Dermis microvascular lymphatic vessel endothelial cell (primary cell): Measurements from ENCODE around the gene CCDC68. TPM values are rescaled to one million over a fixed set of nuclear protein-coding genes. Genes with fewer than 3 reads are reported as not detected.

Experiments
- DNase-seq, 2 donors: peaks; one replicate each; pipeline versions ENCODE4 v3.0.0 to v3.0.0-alpha.2; 2010; ENCODE audit warnings: low read depth in 2 of 2
- total RNA-seq: library from RNA; depleted of rRNA; stranded (reverse); fragments of >200 nt; gene quantifications from 2 replicates; pipeline ENCODE4 v1.2.1, GENCODE V29; 2014

The CCDC68 gene
- total RNA-seq, 1 donor from 2014 or later = 0.26 TPM

DNA sequence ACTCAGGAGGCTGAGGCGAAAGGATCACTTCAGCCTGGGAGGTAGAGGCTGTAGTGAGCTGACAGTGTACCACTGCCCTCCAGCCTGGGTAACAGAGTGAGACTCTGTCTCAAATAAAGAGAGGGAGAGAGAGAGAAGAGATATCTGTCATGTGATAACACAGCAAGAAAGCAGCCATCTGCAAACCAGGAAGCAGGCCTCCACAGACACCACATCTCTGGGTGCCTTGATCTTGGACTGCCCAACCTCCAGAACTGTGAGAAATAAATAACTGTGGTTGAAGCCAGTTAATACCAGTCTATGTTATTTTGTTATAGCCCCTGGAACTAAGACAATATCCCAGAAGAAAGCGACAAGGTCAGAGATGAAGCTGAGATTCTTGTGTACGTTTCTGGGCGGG lies 2.6 kb upstream of the CCDC68 start:
- no peak for DNase-seq

DNA sequence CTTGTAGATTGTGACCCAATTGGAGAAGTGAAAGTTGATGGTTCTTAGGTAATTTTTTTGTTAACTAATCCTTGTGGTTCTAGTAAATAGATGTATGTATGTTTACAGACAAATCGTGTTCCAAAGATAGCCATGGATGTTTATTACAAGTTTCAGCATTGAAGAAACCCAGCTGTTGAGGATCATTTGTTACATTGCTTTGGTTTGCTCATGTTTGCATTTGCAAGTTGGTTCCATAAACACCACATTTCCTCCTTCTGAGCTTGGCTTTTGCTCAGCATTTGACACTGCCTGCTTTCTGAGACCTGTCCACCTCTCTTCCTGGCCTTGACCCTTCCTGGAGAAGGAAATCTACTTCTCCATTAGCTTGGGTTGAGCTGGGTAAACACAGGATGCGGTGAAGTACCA lies 1.8 kb upstream of the CCDC68 start:
- DNase-seq = peak in 1 of 2 donors; percentile 11

DNA sequence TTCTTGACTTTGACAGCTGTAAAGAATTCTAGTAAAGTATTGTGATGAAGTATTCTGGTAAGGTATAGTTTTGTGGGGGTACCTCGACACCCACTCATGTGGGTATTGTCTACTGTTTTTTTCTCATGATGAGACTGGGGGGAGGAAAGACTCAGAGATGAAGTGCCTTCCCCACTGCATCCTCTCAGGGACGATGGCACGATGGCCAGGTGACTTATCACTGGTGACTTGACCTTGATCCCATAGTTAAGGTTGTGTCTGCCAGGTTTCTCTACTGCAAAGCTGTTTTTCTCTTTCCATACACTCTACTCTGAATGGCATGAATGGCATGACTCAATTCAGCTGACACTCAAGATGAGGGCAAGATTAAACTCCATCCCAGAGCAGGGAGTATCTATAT lies 936 bp upstream of the CCDC68 start:
- no peak for DNase-seq

DNA sequence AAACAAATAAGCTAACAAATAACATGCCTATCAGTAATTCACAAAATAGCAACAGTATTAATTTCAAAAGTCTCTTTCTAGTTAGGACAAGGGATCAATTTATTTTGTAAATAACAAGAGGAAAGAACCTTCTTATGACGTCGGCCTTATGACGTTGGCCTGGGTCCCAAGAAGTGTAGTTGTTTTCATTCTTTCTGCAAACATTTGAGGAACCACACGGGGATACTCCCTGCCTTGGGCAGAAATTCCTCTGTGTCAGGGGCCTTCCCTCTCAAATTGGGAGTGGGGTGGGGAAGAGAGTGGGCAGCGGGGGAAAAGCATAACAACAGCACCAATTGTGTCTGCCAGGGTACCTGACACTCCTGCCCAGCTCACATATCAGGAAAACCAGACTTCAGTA lies 1.3 kb downstream of the CCDC68 start:
- DNase-seq = peak in 1 of 2 donors; percentile 24

DNA sequence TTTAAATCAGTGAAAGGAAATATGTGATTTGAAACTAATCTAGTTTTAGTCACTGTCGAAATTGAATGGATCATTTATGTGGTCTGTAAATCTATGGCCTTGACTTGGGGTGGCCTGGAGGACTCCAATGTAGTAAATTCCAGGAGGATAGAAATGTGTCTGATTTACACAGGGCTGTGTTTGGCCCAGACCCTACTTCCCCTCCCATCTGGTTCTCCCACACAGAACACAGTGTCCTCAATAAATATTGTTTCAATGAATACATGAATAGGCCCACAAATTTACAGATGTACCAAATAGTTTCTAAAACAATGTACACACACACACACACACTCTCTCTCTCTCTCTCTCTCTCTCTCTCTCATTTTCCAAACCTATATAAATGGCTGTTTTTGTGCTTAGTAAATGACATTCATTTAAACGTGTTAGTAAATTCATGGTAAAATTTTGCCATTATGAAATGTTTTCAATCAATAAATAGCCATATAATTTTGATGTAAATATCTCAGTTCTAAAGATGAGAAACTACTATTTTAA lies 1.9 kb downstream of the CCDC68 start:
- DNase-seq = no peak

DNA sequence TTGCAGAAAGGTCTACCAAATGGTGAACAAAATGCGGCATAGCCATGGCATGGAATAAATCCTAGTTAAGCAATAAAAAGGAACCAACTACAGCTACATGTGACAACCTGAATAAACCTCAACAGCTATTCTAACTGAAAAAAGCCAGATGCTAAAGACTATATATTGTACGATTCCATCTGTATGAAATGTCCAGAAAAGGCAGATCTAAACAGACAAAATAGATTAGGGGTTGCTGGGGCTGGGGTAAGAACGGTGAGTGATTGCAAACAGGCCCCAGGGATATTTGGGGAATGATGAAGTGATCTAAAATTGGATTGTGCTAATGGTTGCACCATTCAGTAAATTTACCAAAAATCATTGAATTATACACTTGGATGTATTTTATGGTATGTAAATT lies 2.8 kb downstream of the CCDC68 start:
- no peak for DNase-seq

DNA sequence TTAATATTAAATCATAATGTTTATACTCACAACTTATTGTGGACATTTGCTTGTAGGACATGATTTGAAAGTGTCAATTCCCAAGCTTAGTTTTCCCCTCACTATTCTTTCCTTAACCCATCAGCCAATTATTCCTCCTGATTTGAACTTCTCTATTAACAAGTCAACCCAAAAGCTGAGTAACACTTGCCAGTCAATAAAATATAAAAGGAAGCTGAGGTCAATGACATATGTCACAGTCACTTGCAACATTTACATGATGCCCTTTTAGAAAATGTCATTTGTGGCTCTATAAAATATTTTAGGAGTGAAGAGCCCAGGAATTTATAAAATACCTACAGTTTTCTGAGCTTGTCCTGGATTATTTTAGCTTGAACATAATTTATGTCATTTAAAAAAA lies 7.2 kb downstream of the CCDC68 start:
- no peak for DNase-seq

DNA sequence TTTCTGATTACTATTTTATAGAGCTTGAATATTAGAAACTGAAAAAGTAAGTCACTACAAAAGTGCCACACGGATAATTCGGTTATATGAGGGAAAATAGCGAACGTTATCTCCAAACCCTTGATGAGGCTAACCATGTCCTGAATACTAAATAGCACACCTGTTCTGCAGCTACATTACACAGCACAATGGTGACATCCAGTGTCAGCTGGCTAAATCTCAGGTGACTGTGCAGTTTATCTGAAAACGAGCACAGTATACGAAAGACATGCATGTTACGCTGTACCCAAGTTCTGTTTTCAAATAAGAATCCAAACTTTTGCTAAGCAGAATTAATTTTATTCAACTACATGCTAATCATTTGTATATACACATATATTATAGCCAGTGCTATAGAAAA lies 9.0 kb downstream of the CCDC68 start:
- DNase-seq = no peak

DNA sequence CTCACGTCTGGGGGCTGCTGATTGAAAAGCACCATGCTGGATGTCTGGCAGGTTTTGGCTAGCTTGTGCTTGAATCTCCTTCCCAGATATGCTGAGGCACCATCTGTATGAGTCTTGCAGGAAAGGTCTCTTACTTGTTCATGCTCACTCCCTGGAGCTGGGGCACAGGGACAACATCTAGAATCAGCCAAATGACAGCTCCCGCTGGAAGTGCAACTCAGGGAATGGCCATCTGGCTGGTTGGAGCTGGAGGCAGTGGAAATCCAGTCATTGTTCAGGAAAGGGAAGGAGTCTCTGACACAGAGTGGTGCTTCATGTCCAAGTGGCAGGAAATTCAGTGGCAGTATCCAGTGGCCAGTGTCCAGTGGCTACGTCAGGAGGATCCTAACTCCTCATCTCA lies 9.7 kb downstream of the CCDC68 start:
- DNase-seq = no peak

DNA sequence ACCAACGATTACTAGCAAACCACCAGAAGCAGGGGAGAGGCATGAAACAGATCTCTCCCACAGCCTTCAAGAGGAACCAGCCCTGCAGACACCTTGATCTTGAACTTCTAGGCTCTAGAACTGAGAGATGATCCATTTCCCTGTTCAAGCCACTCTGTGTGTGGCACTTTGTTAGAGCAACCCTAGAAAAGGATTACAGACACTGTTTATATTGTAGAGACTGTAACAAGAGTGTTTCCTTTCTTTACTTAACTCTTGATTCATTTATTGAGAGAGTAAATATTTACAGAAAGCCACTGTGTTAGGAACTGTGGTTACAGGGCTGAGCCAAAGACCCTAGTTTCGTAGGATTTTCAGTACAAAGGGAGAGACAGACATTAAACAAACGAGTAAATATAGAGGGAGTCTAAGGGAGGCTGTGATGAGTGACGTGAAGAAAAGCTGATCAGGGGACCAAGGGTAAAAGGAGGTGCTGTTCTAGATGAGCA lies 10.9 kb downstream of the CCDC68 start:
- DNase-seq = no peak

DNA sequence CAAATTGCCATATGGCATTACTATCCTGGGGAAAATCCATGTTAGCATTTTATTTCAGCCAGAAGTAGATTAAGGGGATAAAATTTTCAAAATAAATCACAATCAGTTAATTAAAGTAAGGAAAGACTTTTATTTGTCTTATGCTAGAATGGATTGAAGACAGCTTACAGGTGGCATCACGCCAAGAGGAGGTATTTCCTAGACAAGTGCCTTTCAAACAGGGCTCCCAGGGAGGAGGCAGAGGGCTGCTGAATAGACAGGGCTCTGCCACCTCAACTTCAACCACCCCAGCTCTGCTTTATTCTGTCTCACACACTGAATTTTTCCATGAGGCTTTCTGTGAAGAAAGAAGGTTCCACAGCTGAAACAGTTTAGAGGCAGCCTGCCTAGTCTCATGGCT lies 12.2 kb downstream of the CCDC68 start:
- peak in 1 of 2 donors; percentile 49 for DNase-seq

DNA sequence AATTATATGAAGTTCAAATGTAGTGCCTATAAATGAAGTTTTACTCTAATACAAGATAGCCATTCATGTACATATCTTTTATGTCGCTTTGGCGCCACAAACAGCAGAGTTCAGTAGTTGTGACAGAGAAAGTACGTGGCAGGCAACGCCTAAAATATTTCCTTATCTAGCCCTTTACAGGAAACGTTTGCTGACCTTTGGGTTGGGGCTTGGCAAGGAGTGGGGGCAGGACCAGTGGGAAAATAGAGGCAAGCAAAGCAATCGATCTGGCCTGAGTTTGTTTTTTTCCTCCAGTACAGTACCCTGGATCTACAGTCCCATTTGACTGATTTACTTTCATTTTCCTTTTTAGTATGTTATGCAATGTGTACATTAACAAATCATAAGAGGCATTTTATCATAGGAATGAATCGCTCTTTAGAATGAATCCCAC lies 13.1 kb downstream of the CCDC68 start:
- peak; percentile 25 to 73 for DNase-seq

DNA sequence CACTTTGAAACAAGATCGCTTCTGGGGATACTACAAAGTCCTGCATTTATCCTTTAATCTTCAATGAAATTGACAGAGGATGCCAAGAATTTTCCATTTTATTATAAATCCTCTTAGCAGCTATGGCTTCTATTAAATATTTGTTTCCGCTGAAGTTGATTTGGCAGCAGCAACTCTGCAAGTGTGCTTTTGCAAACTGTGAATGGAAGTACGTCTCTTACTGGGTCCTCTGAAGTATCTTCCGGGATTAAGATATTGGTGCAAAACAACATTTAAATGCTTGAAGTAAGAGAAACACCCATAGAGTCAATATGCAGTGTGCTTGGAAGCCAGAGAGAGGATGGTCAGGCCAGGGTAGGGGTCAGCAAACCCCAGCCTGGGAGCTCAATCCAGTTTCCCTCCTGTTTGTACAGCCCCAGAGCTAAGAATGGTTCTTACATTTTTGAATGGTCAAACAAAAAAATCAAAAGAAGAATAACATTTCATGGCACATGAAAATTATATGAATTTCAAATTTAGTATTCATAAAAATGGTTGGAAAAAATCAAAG lies 13.6 kb downstream of the CCDC68 start:
- DNase-seq = no peak

DNA sequence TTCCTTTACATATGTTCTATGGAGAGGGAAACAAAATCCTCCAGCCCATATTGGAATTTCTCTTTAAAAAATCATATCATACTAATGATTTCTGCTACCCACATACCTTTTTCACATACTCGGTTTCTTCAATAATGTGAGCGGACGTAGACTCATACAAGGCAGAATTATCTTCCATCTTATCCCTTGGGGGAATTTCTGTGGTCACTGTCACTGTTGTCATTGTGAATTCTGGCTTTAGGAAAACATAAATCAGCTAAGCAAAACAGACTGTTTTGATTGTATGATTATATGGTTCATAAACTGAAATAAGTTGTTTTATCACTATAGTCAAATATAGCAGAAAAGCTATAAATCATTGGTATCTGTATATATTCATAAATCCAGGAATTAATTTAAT lies 16.7 kb downstream of the CCDC68 start:
- no peak for DNase-seq

DNA sequence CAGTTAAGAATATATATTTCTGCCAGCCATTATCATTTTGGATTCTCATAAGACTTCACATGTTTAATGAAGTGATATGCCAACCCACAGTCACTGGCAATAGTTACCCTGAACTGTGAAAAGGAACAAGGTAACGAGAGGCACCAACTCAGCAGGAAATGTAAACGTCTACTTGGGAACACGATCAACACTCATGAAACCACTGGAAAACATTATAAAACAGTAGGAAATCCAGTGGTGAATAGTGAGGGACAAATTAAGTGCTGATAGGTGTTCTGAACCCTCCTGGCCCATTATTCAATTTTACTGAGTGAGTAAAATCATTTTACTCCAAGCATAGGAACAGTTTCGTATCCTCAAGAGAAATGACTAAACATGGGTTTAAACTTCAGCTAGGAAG lies 17.1 kb downstream of the CCDC68 start:
- no peak for DNase-seq

DNA sequence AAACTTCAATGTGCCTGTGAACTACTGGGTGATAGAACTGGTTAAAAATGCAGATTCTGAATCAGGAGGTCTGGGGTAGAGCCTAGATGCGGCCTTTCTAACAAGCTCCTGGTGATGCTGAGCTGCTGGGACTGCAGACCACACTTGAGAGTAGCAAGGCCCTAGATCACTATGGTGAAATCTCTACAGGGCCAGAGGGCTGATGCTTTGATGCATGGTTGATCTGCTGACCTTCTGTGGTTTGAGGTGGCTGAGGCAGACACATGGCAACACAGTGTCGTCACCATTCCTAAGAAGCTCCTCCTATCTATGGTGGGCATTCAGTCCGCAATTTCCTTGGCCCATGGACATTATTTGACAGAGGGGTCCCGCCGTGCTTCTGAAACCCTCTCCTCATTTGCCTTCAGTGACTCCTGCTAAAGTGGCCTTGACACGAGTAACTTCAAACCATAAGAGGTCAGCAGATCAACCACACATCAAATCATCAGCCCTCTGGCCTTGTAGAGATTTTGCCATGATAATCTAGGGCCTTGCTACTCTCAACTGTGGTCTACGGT lies 19.8 kb downstream of the CCDC68 start:
- no peak for DNase-seq

DNA sequence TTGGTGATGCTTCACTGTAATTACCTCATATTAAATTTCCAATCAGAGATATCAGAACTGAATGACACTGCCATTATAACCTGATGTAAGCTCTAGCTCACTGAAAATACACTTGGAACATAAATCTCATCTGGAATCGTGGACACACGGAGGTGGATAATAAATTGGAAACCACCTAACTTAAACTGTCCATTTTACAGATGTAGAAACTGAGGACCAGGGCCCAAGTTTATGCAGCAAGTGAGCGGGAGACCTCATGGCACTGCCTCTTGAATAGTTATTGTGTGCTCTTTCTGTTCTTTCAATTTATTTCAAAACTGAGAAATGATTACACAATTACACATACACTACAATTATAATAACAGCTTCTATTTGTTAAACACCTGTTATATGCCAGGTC lies 20.8 kb downstream of the CCDC68 start:
- no peak for DNase-seq

DNA sequence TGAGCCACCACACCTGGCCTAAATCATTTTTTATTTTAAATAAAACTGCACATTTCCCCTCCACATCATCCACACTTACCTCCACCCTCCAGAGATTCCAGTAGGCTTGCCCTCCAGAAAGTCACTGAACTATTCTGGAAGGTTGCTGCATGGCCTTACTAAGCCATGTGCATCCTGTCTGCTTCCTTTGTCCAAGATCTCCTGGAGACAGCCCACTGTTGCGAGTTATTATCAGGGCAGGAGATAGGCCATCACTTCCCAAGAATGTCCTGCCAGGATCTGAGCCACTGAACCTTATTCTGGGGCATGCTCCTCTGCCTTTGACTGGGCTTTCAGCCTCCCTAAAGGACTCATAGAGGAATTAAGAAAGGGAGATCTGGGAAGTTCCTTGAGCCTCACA lies 26.8 kb downstream of the CCDC68 start:
- DNase-seq = no peak

DNA sequence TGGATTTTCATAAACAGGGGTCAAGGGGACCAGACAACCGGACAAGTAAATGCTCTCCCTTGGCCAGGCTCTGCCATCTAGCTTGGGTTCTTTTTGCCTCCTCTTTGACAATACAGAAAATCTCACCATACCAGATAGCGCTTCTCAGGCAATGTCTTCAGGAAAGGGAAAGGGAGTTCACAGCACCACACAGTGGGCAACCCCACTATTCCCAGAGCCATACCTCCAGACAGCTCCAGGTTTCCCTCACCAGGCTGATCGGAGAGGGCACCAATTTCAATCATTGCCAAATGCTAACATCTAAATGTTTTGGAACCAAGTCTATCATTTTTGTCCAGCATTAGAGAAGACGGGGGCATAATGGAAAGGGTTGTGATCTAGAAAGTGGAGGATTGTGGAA lies 28.1 kb downstream of the CCDC68 start:
- no peak for DNase-seq

DNA sequence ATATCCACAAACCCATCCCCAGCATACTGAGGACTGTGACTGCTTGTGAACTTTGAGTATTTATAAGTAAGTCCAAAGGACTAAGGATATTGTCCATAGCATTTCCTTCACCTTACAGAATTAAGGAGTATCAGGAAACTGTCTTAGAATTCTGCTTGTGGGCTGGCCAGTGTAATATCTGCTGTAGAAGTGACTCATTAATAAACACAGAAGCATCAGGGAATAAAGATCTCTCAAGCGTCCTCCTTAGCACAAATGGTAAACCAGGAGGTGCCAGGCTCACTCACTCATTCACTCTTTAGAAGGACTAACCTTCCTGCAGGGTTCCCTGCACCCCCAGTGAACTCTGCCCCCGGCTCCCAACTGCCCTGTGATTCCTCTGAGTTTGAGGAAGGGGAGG lies 31.0 kb downstream of the CCDC68 start:
- DNase-seq = no peak

DNA sequence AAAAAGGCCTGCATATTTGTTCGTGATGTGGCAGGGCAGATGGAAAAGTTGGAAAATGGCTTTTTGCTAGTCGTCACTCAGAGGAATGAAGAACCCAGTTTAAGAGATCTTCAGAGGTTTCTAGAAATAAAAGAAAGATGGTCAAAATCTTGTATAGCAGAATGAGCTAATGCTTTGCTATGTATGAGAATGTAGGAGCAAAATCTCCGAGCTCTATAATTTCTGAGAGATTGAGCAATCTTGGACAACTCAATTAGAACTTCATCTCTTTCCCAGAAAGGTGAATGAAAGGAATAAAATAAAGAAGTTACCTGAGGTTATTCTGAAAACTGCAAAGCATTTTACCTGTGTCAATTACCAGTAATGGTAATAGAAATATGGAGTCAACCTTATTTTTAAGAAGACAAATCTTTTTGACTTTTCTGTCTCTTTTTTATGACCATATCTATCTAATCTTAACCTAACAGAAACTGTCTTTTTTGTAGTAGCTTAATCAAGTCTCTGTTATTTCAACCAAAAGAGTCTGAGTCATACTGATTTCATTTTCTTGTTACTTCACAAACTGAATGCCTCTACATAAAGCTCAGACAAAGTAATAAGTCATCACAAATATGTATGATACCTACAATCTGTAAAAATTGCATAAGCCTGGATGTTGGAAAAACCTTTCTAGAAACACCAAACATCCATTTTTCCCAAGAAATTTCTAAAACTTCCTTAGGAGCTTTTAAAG lies 32.5 kb downstream of the CCDC68 start:
- no peak for DNase-seq

DNA sequence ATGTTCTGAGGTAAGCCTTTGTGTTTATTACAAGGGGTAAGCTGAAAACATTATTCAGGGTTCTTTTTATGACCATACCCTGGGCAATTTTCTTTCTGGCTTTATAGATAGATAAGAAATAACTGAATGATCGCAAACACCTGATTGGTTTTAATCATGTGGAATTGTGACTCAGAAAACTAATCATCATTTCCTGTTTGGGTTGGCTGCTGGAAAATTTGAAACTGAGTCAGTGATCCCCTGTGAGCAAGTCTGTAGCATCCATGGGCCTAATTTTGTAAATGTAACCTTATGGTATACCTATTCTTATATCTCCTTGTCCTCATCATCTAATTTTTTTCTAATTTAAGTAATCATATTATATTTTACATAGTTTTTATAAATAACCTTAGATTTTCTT lies 34.3 kb downstream of the CCDC68 start:
- DNase-seq = peak in 1 of 2 donors; percentile 35
